ENCODE data around the gene CIAO3.

Gene CIAO3

DNA sequence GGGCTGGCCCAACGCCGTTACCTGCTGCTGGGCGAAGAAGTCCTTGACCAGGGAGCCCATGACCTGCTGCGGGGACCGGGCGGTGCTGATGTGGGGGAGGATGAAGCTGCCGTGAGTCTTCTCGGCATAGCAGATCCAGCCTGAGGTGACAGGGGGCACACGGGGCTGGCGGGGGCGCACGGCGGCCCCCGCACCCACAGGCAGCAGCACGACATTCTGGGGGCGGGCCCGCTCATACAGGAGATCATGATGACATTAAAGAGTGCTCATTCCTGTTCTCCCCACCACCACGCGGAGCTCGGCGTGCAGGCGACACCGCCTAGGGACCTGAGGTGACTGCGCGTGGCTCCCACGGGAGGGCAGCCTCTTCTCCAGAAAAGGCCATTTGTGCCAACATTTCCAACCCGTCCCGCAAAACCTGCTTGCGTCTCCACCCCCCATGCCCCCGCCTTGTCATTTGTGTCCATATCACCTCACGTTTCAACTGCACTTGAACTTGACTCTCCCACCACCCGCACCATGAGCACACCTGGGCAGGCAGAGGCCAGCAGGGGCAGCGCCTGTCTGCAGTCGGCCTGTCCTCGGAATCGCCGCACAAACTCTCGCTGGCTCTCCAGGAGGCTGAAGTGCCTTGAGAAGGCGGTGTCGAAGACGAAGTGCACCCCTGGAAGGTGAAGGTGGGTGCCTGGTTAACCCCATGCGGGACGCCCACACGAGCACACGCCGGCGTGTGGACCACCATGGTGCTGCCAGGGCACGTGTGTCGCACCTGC, 6.4 kb downstream of the CIAO3 start:
- DNase-seq = no peak

- DNase-seq = no peak
These were observed 7.2 kb downstream of the CIAO3 start for GRCh38 chr16:733382-734207.

DNA sequence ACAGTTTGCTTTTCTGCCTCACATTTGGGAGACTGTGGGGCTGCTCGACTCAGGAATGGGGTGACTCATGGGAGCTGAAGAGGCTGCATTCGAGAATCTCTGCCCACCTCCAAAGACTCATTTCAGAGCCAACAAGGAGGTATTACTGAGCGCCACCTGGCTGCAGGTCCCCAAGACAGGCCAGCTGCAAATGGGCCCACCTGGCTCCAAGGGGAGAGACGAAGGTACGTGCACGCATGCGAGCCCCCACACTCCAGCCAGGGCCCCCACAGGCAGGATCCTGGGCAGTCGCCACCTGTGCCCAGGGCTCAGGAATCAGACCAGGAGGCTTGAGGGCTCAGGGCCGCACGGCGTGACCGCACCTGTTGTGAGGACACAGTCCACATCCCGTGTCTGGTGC, 7.9 kb downstream of the CIAO3 start:
- DNase-seq = no peak

DNA sequence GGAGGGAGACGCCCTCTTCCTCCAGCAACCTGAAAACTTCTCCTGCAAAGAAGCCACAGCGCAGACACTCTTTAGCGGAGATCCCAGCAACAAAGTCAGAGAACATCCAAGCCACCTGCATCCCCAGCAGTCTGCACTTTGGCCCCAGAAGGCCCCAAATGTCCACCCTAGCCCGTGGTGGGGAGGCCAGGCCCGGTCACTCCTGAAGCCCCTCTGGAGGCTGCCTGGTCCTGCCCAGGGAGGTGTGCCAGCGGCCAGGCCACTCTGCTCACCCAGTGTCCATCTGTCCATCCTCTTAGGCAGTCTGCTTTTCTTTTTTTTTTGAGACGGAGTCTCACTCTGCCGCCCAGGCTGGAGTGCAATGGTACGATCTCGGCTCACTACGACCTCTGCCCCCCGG, 8.5 kb downstream of the CIAO3 start:
- DNase-seq = no peak

GRCh38 chr16:730666-731509, 9.9 kb downstream of the CIAO3 start:
- no peak for DNase-seq

GRCh38 chr16:729768-730665, 10.8 kb downstream of the CIAO3 start:
- DNase-seq = no peak

DNA sequence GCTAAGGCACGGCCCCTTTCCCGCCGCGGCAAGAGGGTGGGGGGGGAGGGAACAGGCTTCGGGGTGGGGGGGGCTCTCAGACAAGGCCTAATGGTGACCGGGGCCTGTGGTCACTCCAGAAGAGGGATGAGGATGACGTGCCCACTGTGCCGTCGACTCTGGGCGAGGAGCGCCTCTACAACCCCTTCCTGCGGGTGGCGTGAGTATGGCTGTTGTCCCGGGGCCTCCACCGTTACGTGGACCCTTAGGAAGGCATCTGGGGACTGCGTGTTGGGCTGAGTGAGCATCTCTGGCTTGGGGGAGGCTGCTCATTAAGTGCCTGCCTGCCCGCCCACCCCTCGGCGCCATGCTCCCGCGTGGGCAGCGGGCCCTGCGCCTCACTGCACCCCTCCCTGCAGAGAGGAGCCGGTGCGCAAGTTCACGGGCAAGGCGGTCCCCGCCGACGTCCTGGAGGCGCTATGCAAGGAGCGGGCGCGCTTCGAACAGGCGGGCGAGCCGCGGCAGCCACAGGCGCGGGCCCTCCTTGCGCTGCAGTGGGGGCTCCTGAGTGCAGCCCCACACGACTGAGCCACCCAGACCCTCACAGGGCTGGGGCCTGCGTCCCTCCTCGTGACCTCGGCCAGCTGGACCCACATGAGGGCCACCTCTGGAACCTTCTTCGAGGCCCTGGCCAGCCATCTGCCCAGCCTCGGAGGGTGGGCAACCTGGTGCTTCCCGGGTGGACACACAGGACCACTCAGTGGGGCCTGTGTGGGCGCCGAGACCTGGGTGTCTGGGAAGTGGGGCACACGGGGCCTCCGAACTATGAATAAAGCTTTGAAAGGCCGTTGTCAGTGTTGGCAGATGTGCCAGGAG, 11.7 kb downstream of the CIAO3 start:
- no peak for DNase-seq

DNA sequence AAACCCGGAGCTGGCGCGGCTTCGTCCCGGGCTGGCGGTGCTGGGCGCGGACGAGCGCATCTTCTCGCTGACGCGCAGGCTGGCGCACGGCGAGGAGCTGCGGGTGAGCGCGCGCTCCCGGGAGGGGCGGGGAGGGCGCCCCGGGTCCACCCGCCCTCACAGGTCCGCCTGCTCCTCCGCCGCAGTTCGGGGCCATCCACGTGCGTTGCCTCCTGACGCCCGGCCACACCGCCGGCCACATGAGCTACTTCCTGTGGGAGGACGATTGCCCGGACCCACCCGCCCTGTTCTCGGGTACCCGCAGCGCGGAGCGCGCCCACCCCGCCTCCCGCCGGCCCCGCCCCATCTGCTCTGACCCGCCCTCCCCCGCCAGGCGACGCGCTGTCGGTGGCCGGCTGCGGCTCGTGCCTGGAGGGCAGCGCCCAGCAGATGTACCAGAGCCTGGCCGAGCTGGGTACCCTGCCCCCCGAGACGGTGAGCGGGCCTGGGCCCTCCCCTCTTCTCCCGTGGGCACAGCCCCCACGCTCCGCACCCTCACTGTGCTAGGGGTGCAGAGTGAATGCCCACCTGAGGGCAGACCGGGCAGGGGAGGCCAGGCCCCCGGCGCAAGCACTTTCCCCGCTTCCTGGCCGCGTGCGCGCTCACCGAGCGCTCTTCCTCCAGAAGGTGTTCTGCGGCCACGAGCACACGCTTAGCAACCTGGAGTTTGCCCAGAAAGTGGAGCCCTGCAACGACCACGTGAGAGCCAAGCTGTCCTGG, 12.5 kb downstream of the CIAO3 start:
- DNase-seq = peak; percentile 66

DNA sequence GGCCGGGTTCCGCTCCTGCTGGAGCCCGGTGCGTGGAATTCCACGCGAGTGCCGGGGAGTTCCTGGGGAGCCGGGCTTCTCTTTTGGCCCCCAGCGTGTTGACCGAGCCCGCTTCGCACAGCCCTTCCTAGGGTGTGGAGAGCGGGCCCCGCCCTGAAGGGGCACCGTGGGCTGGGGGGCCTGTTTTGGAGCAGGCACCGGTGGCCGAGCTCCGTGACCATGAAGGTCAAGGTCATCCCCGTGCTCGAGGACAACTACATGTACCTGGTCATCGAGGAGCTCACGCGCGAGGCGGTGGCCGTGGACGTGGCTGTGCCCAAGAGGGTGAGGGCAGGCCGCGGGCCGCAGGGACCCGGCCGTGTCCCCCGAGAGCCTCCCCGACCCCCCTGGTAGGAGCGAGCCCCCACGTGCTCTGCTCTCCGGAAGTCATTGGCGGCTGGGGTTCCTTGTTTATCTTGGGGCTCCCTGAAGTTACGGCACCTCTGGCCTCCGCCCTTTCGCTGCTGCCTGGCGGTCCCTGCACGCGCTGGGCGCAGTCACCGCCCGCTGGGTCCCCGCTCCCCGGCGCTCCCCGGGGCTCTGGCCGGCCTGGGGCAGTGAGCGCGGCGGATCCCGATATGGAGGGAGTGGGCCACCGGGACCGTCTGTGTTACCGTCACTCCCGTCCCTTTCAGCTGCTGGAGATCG, 13.4 kb downstream of the CIAO3 start:
- no peak for DNase-seq

GRCh38 chr16:726438-727290, 14.1 kb downstream of the CIAO3 start, which contains the start of the genes CCDC78 and HAGHL:
Gene CCDC78 (minus strand): TSS chr16:726443. CDS start chr16:726367, 76 bp downstream.
Gene HAGHL (plus strand): TSS chr16:727106. CDS start chr16:727510, 404 bp downstream.
- DNase-seq = peak; percentile 57

GRCh38 chr16:726188-726437, 14.7 kb downstream of the CIAO3 start:
- DNase-seq = no peak

GRCh38 chr16:725463-726187, 15.2 kb downstream of the CIAO3 start:
- DNase-seq = peak; percentile 31

GRCh38 chr16:725041-725376, 15.8 kb downstream of the CIAO3 start:
- no peak for DNase-seq

DNA sequence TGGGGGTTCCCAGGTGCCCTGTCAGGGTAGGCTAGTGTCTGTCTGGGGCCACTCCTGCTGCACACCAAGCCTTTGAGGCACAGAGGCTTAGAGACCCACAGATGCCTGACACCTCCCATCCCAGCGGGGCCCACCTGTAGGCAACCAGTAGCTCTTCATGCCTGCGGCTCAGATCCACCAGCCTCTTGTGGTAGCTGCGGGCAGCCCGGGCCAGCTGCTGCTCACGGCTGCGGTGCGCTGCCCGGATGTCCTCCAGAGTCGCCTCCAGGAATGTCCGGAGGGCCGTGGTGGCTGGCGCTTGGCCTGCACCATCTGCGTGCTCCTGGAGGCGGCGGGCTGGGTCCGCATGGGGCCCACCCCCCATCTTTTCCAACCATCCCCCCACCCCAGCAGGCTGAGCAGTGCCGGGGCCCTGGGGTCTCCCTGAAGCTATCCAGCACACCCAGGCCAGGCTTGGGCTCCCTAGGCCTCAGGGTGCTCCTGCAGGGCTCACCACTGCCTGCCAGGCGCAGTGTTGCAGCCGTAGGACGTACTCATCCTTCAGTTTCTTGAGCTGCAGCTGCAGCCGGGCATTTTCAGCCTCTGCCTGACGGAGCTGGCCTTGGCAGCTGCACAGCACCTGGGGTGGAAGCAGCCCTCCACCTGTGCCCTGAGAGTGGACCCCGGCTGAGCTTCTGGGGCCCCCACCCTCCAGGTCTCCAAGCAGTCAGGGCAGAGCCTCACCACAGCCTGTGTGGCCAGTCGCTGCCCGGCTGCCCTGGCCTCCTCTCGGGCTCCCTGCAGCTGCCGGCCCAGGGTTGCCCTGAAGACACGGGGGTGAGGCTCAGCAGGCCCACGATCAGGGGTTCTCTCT, 16.4 kb downstream of the CIAO3 start:
- DNase-seq = no peak

DNA sequence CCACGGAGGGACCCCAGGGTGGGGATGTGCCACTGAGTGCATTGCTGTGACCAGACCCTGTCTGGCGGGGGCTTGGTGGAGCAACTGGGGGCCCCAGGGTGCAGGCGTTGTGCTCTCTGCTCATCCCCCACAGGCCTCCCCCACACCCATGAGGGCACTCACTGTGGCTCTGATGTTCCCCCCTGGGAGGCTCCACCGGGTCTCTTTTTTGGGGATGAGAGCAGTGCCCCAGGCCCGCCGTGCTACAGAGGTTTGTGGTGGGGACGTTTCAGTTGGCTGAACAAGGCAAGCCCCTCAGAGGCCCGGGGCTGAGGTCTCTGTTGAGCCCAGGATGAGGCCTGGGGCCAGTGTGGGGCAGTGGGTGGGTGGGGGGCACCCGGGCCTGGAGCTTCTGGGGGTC, 17.1 kb downstream of the CIAO3 start:
- no peak for DNase-seq

DNA sequence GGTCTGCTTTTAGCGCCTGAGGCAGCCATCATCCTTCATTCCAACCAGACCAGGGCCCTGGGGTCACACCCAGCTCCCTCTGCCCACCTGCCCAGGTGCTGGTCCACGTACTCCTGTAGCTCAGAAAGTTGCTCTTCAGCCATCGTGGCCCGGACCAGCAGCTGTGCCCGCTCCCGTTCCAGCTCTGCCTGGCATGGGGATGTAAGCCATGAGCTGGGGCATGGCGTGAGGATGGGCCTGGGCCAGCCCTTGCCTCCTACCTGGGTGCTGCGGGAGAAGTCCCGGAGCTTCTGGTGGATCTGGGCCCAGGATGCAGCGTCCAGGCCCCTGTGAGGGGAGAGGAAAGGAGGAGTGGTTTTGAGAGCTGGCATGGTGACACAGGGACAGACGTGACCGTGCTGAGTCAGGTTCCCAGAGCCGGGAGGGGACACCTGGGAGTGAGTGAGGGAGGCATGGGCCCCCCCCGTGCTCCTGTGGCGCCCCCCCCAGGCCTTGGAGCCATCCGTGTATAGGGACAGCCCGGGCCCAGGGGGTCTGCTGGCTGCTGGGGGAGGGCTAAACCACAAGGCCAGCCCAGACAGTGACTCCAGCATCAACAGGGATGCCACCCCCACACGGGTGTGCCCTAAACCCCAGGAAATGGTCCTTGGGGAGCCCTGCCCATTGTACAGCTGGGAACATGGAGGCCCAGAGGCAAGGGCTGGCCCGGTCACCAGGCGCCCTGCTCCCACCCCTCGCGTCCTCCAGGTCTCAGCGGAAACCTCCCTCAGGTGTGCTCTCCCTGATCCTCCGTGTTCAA, 17.8 kb downstream of the CIAO3 start:
- no peak for DNase-seq

Data from NCI-H345 (cell line).